GM18520 (cell line): Measurements from ENCODE around the gene DCAF6.
"Not testable (repeated sequence)": the region's sequence is repeated elsewhere in the genome, so short reads cannot be mapped to it uniquely, and the experiment has no call there.

Source experiments
- ATAC-seq: cut with Tn5 transposase; IDR thresholded peaks from one replicate; pipeline ENCODE4 v1.9.1; 2021; ENCODE audit not compliant: unreplicated experiment

DCAF6 gene

GRCh38 chr1:167923324-167924056 lies 13.0 kb upstream of the DCAF6 start:
- ATAC-seq: no peak

GRCh38 chr1:167924102-167924501 lies 12.4 kb upstream of the DCAF6 start:
- no peak for ATAC-seq

- no peak for ATAC-seq
Observed at GRCh38 chr1:167924543-167925231, 11.8 kb upstream of the DCAF6 start.

- ATAC-seq: no peak
Observed at GRCh38 chr1:167926486-167926997, 9.9 kb upstream of the DCAF6 start.

GRCh38 chr1:167927046-167927754 lies 9.3 kb upstream of the DCAF6 start:
- ATAC-seq: no peak

- no peak for ATAC-seq
Observed at GRCh38 chr1:167928457-167928852, 8.0 kb upstream of the DCAF6 start.

GRCh38 chr1:167928919-167929318 lies 7.6 kb upstream of the DCAF6 start:
- ATAC-seq: not testable (repeated sequence)

GRCh38 chr1:167929725-167930124 lies 6.8 kb upstream of the DCAF6 start:
- ATAC-seq: no peak

GRCh38 chr1:167933788-167934187 lies 2.7 kb upstream of the DCAF6 start:
- ATAC-seq: no peak

GRCh38 chr1:167934426-167935215 lies 1.9 kb upstream of the DCAF6 start:
- no peak for ATAC-seq

GRCh38 chr1:167935216-167936067 lies 1.0 kb upstream of the DCAF6 start:
- ATAC-seq: no peak

- ATAC-seq: no peak
Observed at GRCh38 chr1:167936930-167937708, 636 bp downstream of the DCAF6 start, which contains the start of gene MPC2. MPC2 (minus strand) TSS chr1:167937072; CDS start chr1:167935841, 1,231 bp downstream.

- ATAC-seq: no peak
Observed at GRCh38 chr1:167937709-167938010, 1.2 kb downstream of the DCAF6 start.

GRCh38 chr1:167938080-167938636 lies 1.7 kb downstream of the DCAF6 start:
- no peak for ATAC-seq

- ATAC-seq: no peak
Observed at GRCh38 chr1:167940264-167940663, 3.8 kb downstream of the DCAF6 start.

- no peak for ATAC-seq
Observed at GRCh38 chr1:167943541-167943940, 7.1 kb downstream of the DCAF6 start.

GRCh38 chr1:167947733-167948132 lies 11.2 kb downstream of the DCAF6 start:
- ATAC-seq: no peak

GRCh38 chr1:167949785-167950184 lies 13.3 kb downstream of the DCAF6 start:
- no peak for ATAC-seq

- no peak for ATAC-seq
Observed at GRCh38 chr1:167950569-167950968, 14.1 kb downstream of the DCAF6 start.
